Stimulated activated CD4-positive, alpha-beta T cell treated with anti-CD3 and anti-CD28 coated beads, Interleukin-15, amount 100 ng/mL, for 48 hours (primary cell): ENCODE results near the gene TENM3.

Source experiments
- DNase-seq, 2 donors: peaks; one replicate each; pipeline ENCODE4 v3.0.0-alpha.2; 2020; ENCODE audit warnings: low read depth in 2 of 2

TENM3 gene

DNA sequence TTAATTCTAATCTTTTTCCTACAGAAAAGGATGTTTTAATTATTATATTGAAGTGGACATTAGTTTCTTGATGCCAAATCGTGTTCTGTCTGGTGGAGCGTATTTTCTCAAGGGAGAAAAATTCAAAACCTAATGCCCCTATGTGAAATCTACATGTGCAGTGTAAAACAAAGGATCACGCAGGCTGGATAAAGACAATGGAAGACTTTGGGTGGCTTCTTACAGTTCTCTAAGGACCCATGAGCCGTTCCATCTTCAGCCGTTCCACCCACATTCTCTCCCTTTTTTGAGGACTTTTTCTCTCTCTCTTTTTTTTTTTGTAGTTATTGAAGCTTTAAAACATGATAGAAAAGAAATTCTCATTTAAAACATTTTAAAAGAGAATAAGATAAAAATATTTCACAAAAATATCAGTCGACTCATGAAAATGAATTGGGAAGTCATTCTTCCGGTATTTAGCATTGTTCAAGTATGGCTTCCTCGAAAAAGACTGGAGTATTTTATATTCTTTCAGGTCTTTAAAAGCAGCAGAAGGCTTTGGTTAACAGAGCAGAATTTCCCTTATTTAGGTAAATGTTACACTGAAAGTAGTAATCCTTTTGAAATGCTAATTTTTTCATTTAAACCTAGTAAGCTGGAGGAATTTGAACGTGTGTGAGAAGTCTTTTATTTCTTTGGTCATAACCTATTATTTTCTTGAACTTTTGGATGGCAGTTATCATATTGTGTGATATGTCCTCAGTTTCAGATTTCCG, 11.0 kb downstream of the TENM3 start:
- no peak for DNase-seq

GRCh38 chr4:182255441-182256190, 12.4 kb downstream of the TENM3 start:
- no peak for DNase-seq

- DNase-seq, result no peak
These were observed 13.8 kb downstream of the TENM3 start for GRCh38 chr4:182257016-182257415.

- no peak for DNase-seq
These were observed 14.3 kb downstream of the TENM3 start for GRCh38 chr4:182257503-182257902.

GRCh38 chr4:182258441-182259000, 15.3 kb downstream of the TENM3 start:
- no peak for DNase-seq

DNA sequence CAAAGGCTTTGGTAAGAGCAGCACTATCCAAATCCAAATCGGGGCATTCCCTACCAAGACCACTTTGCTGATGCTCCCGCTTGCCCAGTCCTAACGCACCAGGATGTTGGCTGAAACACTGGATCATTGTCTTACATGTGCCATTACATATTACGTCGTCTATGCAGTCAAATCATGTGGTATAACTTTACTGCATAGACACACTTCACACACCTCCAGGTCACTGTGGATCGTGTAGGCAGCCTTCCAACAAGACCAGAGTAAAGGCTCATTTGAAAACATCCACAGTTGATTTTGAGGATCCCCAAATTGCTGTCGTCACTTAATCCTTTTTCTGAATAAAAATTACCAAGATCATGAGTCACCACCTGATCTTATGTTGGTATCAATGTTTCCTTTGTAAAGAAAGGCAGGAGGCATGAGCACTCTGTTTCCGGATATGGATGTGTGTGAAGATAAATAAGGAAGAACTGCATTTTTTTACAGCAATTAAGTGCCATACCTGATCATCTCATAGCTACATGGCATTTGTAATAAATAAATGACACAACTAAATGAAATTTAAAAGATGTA, 18.5 kb downstream of the TENM3 start:
- no peak for DNase-seq

GRCh38 chr4:182263562-182263961, 20.4 kb downstream of the TENM3 start:
- DNase-seq, result no peak

GRCh38 chr4:182264139-182264752, 21.0 kb downstream of the TENM3 start:
- no peak for DNase-seq

GRCh38 chr4:182265881-182266280, 22.7 kb downstream of the TENM3 start:
- DNase-seq, result no peak

DNA sequence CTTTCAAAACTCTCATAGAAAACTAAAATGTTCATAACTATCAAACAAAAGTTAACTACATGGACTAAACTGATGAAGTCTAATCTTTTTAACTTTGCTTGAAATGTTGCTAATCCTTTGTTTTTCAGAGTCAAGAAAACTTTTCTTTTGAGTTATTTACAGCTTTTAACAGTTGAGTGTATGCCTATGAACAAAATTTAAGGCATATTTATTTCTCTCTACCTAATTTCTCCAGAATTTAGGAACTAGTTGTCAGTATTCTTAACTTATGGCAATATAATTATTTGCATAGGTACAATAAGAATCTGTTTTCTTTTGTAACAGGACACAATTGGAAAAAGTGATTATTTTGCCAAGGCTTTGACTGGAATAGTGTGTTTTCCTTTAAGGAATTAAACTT, 23.8 kb downstream of the TENM3 start:
- no peak for DNase-seq

DNA sequence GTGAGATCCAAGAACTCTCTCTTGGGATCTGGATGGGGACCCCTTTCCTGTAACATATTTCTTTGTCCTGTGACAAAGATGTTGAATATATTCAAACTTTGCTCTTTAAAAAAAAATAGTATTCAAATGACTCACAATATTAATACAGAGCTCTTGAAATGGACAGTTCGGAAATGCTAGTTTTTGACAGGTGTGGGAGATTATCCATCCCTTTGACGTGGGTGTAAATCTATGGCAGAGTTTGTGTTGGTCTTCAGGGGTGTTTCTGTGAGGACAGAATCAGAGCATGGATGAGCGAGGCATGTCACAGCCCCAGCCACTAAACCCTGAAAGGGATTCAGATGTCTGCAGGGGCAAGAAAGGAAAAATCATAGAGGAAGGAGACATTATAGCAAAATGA, 25.8 kb downstream of the TENM3 start:
- no peak for DNase-seq

GRCh38 chr4:182271731-182272130, 28.5 kb downstream of the TENM3 start:
- no peak for DNase-seq

DNA sequence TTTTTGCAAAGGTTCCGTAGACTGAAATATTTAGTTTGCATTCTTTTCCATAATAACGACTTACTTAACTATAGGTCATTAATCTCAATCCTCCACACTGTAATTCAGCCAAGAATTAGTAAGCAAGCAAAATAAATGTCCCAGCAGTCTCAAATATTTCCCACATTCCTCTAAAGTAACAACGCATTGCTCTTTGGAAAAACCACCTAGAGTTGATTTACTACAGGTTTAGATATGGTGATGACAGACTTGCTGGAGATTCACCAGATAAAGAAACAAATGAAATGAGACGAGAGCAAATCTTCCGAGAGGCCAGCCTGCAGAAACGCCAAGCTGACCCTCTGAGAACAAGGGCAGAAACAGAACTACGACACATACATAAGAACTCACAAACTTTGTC, 28.9 kb downstream of the TENM3 start:
- no peak for DNase-seq

- no peak for DNase-seq
These were observed 30.2 kb downstream of the TENM3 start for GRCh38 chr4:182273191-182273935.

- no peak for DNase-seq
These were observed 33.3 kb downstream of the TENM3 start for GRCh38 chr4:182276210-182277109.

- no peak for DNase-seq
These were observed 34.2 kb downstream of the TENM3 start for GRCh38 chr4:182277377-182277776.

DNA sequence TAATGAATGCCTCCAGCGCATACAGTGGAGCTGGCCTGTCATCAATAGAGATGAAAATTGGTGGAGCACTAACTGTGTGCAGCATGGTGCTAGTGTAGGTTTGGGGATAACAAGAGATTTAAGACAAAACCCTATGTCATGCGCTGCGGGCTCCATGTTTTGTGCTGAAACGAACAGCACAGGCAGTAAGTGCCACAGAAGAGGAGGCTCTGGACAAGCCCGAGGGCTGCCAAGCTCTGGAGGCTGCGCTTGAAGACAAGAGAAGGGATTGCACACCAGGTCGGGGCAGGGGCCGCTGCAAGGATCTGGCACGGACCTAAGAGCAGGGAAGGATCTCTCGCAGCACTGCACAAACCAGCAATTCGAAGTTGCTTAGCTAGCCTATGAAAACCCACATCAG, 35.5 kb downstream of the TENM3 start:
- DNase-seq, result no peak

GRCh38 chr4:182280436-182281111, 37.4 kb downstream of the TENM3 start:
- no peak for DNase-seq

DNA sequence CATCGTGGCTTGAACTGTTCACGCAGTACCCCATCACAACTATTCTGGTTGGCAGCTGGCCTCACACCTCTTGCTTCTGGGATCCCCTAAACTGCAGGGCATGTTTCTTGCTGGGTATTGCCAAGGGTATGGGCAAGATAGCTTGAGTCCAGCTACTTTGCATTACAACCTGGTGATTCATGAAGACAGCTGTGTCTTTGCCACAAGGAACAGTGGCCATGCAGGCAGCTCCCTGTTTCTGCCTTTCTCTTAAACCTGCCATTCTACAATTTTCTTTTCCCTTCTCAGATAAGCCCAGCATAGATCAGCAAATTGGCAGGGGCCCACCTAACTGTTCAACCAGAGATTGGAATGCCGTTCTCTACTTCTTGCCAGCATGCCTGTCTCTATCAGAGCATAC, 42.8 kb downstream of the TENM3 start:
- DNase-seq, result no peak

DNA sequence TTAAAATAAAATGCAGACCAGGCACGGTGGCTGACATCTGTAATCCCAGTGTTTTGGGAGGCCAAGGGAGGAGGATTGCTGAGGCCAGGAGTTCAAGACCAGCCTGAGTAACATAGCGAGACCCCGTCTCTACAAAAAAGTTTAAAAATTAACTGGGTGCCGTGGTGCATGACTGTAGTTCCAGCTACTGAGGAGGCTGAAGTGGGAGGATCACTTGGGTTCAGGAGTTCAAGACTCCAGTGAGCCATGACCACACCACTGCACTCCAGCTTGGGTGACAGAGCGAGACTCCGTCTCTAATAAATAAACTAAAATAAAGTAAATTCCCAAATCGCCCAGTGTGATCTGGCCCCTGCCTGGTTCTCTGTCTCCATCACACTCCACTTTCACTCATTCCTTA, 43.7 kb downstream of the TENM3 start:
- DNase-seq, result no peak
